HCT116 (cell line): ENCODE data around the gene BDH2. TPM values are rescaled to one million over a fixed set of nuclear protein-coding genes. Genes with fewer than 3 reads are reported as not detected.

Source experiments
- ATAC-seq: fragments of 200-7000 bp; cut with Tn5 transposase; 2 replicates; pipeline ENCODE4 v1.9.1; 2020; ENCODE audit warnings: mild to moderate bottlenecking, moderate library complexity
- Bru-seq: library from RNA; stranded (reverse); fragments of 400-500 nt; gene quantifications from one replicate; lab custom pipeline; 2021; lab: Mats Ljungman, UMichigan
- BruChase-seq, 2 experiments: library from RNA; stranded (reverse); fragments of 400-500 nt; gene quantifications; one replicate each; lab custom pipeline; 2021; lab: Mats Ljungman, UMichigan
- BruUV-seq: library from RNA; stranded (reverse); fragments of 400-500 nt; replicated peaks from 2 replicates; lab custom pipeline; 2021; lab: Mats Ljungman, UMichigan
- CTCF ChIA-PET: fragments of 300-600 bp; sonication (Branson Sonifier 250); formaldehyde crosslinking; loops from one replicate; lab custom pipeline; 2021; ENCODE audit warnings: antibody characterized with exemption; lab: Charles Lee
- POLR2A ChIA-PET: fragments of 300-600, 350-600 bp; sonication (Branson Sonifier 250); formaldehyde crosslinking; loops from one replicate; lab custom pipeline; 2021; ENCODE audit warnings: antibody characterized with exemption; lab: Charles Lee
- RAD21 ChIA-PET, 2 experiments: fragments of 300-600 bp; sonication (Branson Sonifier 250); formaldehyde crosslinking; loops; one replicate each; lab custom pipeline; 2023; ENCODE audit warnings: low total read pairs in 2 of 2; ENCODE audit not compliant: uncharacterized antibody in 2 of 2, unreplicated experiment in 2 of 2, low non-redundant PET in 1 of 2; lab: Charles Lee
- DNase-seq: peaks from one replicate; pipeline ENCODE4 v3.0.0-alpha.2; 2010; ENCODE audit warnings: low read depth, low spot score
- H2AFZ ChIP-seq: fragments of 200-600 bp; shearing (Covaris generic), sonication (generic); 2 replicates; pipeline ENCODE4 v1.6.1; 2017; ENCODE audit warnings: low read depth, mixed run types, mixed read lengths, antibody characterized with exemption, low read length; ENCODE audit not compliant: poor library complexity, severe bottlenecking
- H3K27ac ChIP-seq: 2 replicates; pipeline ENCODE4 v1.5.1; 2012; ENCODE audit warnings: low read depth, low read length
- H3K27me3 ChIP-seq: fragments of 200-600 bp; sonication (generic); 2 replicates; pipeline ENCODE4 v1.6.1; 2016; ENCODE audit warnings: mixed run types, low read length, mixed read lengths; ENCODE audit not compliant: insufficient read depth
- H3K36me3 ChIP-seq, 2 experiments: fragments of 200-500 bp in 1 of 2; fragments of 200-600 bp in 1 of 2; sonication (Bioruptor generic) in 1 of 2; sonication (generic) in 1 of 2; 2 replicates each; pipeline versions ENCODE4 v1.5.1 to v1.6.1; 2014 to 2016; ENCODE audit warnings: low read length in 2 of 2, inconsistent platforms in 1 of 2, mixed read lengths in 1 of 2, mixed run types in 1 of 2; ENCODE audit not compliant: insufficient read depth in 2 of 2, control insufficient read depth in 1 of 2
- H3K4me1 ChIP-seq, 2 experiments: fragments of 200-600 bp in 1 of 2; sonication (generic) in 1 of 2; 2 replicates each; pipeline versions ENCODE4 v1.5.1 to v1.6.1; 2012 to 2017; ENCODE audit warnings: low read length in 2 of 2, inconsistent platforms in 1 of 2, mild to moderate bottlenecking in 1 of 2, mixed read lengths in 1 of 2, mixed run types in 1 of 2, moderate library complexity in 1 of 2; ENCODE audit not compliant: insufficient read depth in 2 of 2, control insufficient read depth in 1 of 2
- H3K4me2 ChIP-seq: fragments of 200-600 bp; sonication (generic); 2 replicates; pipeline ENCODE4 v1.6.1; 2017; ENCODE audit warnings: mixed run types, low read length, mixed read lengths
- H3K4me3 ChIP-seq, 2 experiments: fragments of 200-600 bp in 1 of 2; sonication (generic) in 1 of 2; replicated peaks in 1 of 2; 2 replicates each; pipeline ENCODE4 v1.5.1; 2011 to 2016; ENCODE audit warnings: low read length in 2 of 2, control low read depth in 1 of 2, low read depth in 1 of 2, mild to moderate bottlenecking in 1 of 2, mixed read lengths in 1 of 2, mixed run types in 1 of 2
- H3K79me2 ChIP-seq: fragments of 200-600 bp; sonication (generic); 2 replicates; pipeline ENCODE4 v1.6.1; 2017; ENCODE audit warnings: mild to moderate bottlenecking, mixed run types, low read length, moderate library complexity, mixed read lengths; ENCODE audit not compliant: insufficient read depth
- H3K9ac ChIP-seq: fragments of 200-600 bp; sonication (generic); 2 replicates; pipeline ENCODE4 v1.6.1; 2016; ENCODE audit warnings: low read length, mixed read lengths
- H3K9me2 ChIP-seq: fragments of 200-600 bp; sonication (generic), shearing (Covaris generic); 2 replicates; pipeline ENCODE4 v1.6.1; 2017; ENCODE audit warnings: mixed run types, mild to moderate bottlenecking, moderate library complexity; ENCODE audit not compliant: insufficient read depth
- H3K9me3 ChIP-seq, 2 experiments: fragments of 200-500 bp in 1 of 2; fragments of 200-600 bp in 1 of 2; sonication (Bioruptor generic) in 1 of 2; sonication (generic) in 1 of 2; 2 replicates each; pipeline ENCODE4 v1.6.1; 2014 to 2017; ENCODE audit warnings: low read length in 2 of 2, mixed read lengths in 2 of 2, inconsistent platforms in 1 of 2, low read depth in 1 of 2, mild to moderate bottlenecking in 1 of 2, mixed run types in 1 of 2, moderate library complexity in 1 of 2; ENCODE audit not compliant: control insufficient read depth in 1 of 2, insufficient read depth in 1 of 2
- H4K20me1 ChIP-seq: fragments of 200-600 bp; sonication (generic), shearing (Covaris generic); 2 replicates; pipeline ENCODE4 v1.6.1; 2017; ENCODE audit warnings: mixed run types, mild to moderate bottlenecking, moderate library complexity; ENCODE audit not compliant: insufficient read depth
- CBX3 ChIP-seq: IDR thresholded peaks from 2 replicates; pipeline ENCODE4 v1.6.1; 2012; ENCODE audit warnings: low read depth
- EGR1 ChIP-seq: IDR thresholded peaks from 2 replicates; pipeline ENCODE4 v1.6.1; 2012; ENCODE audit warnings: low read depth
- EZH2phosphoT487 ChIP-seq: fragments of 200-600 bp; IDR thresholded peaks from 2 replicates; pipeline ENCODE4 v1.6.1; 2018; ENCODE audit warnings: antibody characterized with exemption, borderline replicate concordance
- FOSL1 ChIP-seq: IDR thresholded peaks from 2 replicates; pipeline ENCODE4 v1.6.1; 2012; ENCODE audit warnings: low read depth
- JUND ChIP-seq: IDR thresholded peaks from 2 replicates; pipeline ENCODE4 v1.6.1; 2012
- POLR2AphosphoS5 ChIP-seq: IDR thresholded peaks from 2 replicates; pipeline ENCODE4 v1.6.1; 2011; ENCODE audit warnings: mild to moderate bottlenecking, low read depth, low read length, moderate library complexity
- RAD21 ChIP-seq: IDR thresholded peaks from 2 replicates; pipeline ENCODE4 v1.6.1; 2012; ENCODE audit warnings: low read depth, mild to moderate bottlenecking
- REST ChIP-seq: IDR thresholded peaks from 2 replicates; pipeline ENCODE4 v1.6.1; 2012; ENCODE audit warnings: low read depth
- SP1 ChIP-seq: IDR thresholded peaks from 2 replicates; pipeline ENCODE4 v1.6.1; 2012; ENCODE audit warnings: low read depth
- TCF7L2 ChIP-seq: IDR thresholded peaks from 2 replicates; pipeline ENCODE4 v1.7.0; 2011; ENCODE audit warnings: borderline replicate concordance, inconsistent platforms; ENCODE audit not compliant: insufficient read depth, insufficient read length; ENCODE audit errors: extremely low read depth
- YY1 ChIP-seq: IDR thresholded peaks from 2 replicates; pipeline ENCODE4 v1.6.1; 2011; ENCODE audit warnings: low read length, low read depth, moderate library complexity, mild to moderate bottlenecking; ENCODE audit not compliant: insufficient replicate concordance; ENCODE audit errors: extremely low read depth
- ZBTB33 ChIP-seq: IDR thresholded peaks from 2 replicates; pipeline ENCODE4 v1.6.1; 2011; ENCODE audit warnings: mild to moderate bottlenecking, low read length, moderate library complexity; ENCODE audit not compliant: insufficient replicate concordance; ENCODE audit errors: extremely low read depth
- ZFX ChIP-seq: fragments of 450-650 bp; IDR thresholded peaks from 2 replicates; pipeline ENCODE4 v1.6.1; 2017
- ZNF274 ChIP-seq: fragments of 200-500 bp; sonication (Bioruptor generic); IDR thresholded peaks from 2 replicates; pipeline ENCODE4 v1.6.1; 2014; ENCODE audit warnings: mild to moderate bottlenecking, low read depth, low read length, inconsistent platforms
- intact Hi-C: fragments of 100-400 bp; cut with micrococcal nuclease; formaldehyde crosslinking; loops from 2 replicates; pipeline ENCODE4 v1.10.0; 2022
- long read RNA-seq: library from polyadenylated mRNA; unstranded; transcript quantifications from one replicate; pipeline ENCODE4 v2.0.0, GENCODE V29; 2021; ENCODE audit not compliant: unreplicated experiment
- polyA plus RNA-seq: library from polyadenylated mRNA; unstranded; fragments of >200 nt; gene quantifications from 2 replicates; pipeline ENCODE4 v1.2.1, GENCODE V29; 2012; ENCODE audit warnings: missing spikeins
- total RNA-seq: library from RNA; stranded (reverse); gene quantifications from one replicate; pipeline ENCODE4 v1.2.1, GENCODE V29; 2021; ENCODE audit not compliant: unreplicated experiment
- TF ChIP-seq, protein P1 (sequence below): IDR thresholded peaks from 2 replicates; pipeline ENCODE4 v1.6.1; 2012
- TF ChIP-seq, protein P2 (sequence below), 3 experiments: fragments of 200-600 bp in 1 of 3; sonication (generic) in 1 of 3; IDR thresholded peaks in 2 of 3; conservative IDR thresholded peaks in 1 of 3; 2 replicates each; pipeline ENCODE4 v1.5.1; 2012 to 2017; ENCODE audit warnings: low read depth in 2 of 3, low read length in 2 of 3, antibody characterized with exemption in 1 of 3, borderline replicate concordance in 1 of 3, control low read depth in 1 of 3, mild to moderate bottlenecking in 1 of 3, mixed read lengths in 1 of 3, mixed run types in 1 of 3, moderate library complexity in 1 of 3; ENCODE audit not compliant: insufficient read depth in 1 of 3

The BDH2 gene
- 5.0 TPM for total RNA-seq
- 4.1 and 4.6 TPM in 2 replicates for polyA plus RNA-seq
- Bru-seq, nascent RNA = percentile 47 among the genes with signal in this experiment
- BruChase-seq, experiment 1, labeled RNA remaining after a 6-hour chase = percentile 43 among the genes with signal in this experiment
- percentile 44 among the genes with signal in this experiment for BruChase-seq, experiment 2, labeled RNA remaining after a 2-hour chase
- long read RNA-seq, transcript BDH2-201 (10 exons, 1,126 nt) = major isoform, 5 of 9 reads
- long read RNA-seq, partial matches to known transcripts = 3 of 9 reads
- long read RNA-seq, other reads (novel, unspliced or antisense) = 0 of 9 reads

GRCh38 chr4:103099691-103100392 is at the start of gene BDH2:
Gene BDH2, minus strand, starts transcription at chr4:103099834. Its CDS starts 3,580 bp downstream, at chr4:103096254.
- H3K9me3 ChIP-seq = no peaks in the 10 kb centered on the region
- RAD21 ChIA-PET = interaction anchor here in 1 of 2 experiments (0.6 to 0.9 kb wide), 2 partner anchors 272 to 479 kb away, joined by 3 read pairs; partner anchors contain the start of gene UBE2D3
- no peak within 1 kb of the TSS for H3K27ac ChIP-seq
- peak within 1 kb of the TSS; percentile 59 for H3K4me2 ChIP-seq
- intact Hi-C loops = loop anchor here (5.0 to 10.0 kb wide), 3 partner anchors 275 to 835 kb away; partner anchors contain the start of genes SLC39A8 and UBE2D3
- no TSS peak for BruUV-seq
- ATAC-seq (peak; percentile 94), DNase-seq (peak; percentile 79)
- CTCF ChIA-PET = interaction anchor here (0.7 to 3.2 kb wide), 11 partner anchors 9 to 686 kb away, joined by 3 to 23 read pairs (median 3); no protein-coding TSS in a partner anchor
- peaks cover 0 to 10% of the 10 kb centered on the region in 2 experiments; a peak in 2 of 4 replicates for H3K4me1 ChIP-seq
- peak within 1 kb of the TSS; percentile 90 for H2AFZ ChIP-seq
- no peaks in the 10 kb centered on the region for H3K79me2 ChIP-seq
- H3K4me3 ChIP-seq = peak within 1 kb of the TSS; percentile 11 to 42; a peak in 3 of 4 replicates
- no peaks in the 10 kb centered on the region for H3K9me2 ChIP-seq
- no peaks in the 10 kb centered on the region for H3K36me3 ChIP-seq
- POLR2A ChIA-PET = no interaction called here
- no peaks in the 10 kb centered on the region for H4K20me1 ChIP-seq
- no peaks in the 10 kb centered on the region for H3K27me3 ChIP-seq
- no peak within 1 kb of the TSS for H3K9ac ChIP-seq
- no peak for TF ChIP-seq ZNF274
- no peak for TF ChIP-seq ZFX
- TF ChIP-seq REST = no peak
- peak; percentile 25; the same call in 1 of the 2 replicates for TF ChIP-seq POLR2AphosphoS5
- no peak for TF ChIP-seq TCF7L2
- TF ChIP-seq, protein P1, sequence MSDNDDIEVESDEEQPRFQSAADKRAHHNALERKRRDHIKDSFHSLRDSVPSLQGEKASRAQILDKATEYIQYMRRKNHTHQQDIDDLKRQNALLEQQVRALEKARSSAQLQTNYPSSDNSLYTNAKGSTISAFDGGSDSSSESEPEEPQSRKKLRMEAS = no peak
- no peak for TF ChIP-seq FOSL1
- peak; percentile 71 for TF ChIP-seq YY1
- no peak for TF ChIP-seq EGR1
- TF ChIP-seq ZBTB33 = no peak
- TF ChIP-seq SP1 = peak; percentile 38; the same call in 1 of the 2 replicates
- TF ChIP-seq JUND = no peak; the same call in 1 of the 2 replicates
- TF ChIP-seq RAD21 = peak; percentile 89
- TF ChIP-seq, protein P2, sequence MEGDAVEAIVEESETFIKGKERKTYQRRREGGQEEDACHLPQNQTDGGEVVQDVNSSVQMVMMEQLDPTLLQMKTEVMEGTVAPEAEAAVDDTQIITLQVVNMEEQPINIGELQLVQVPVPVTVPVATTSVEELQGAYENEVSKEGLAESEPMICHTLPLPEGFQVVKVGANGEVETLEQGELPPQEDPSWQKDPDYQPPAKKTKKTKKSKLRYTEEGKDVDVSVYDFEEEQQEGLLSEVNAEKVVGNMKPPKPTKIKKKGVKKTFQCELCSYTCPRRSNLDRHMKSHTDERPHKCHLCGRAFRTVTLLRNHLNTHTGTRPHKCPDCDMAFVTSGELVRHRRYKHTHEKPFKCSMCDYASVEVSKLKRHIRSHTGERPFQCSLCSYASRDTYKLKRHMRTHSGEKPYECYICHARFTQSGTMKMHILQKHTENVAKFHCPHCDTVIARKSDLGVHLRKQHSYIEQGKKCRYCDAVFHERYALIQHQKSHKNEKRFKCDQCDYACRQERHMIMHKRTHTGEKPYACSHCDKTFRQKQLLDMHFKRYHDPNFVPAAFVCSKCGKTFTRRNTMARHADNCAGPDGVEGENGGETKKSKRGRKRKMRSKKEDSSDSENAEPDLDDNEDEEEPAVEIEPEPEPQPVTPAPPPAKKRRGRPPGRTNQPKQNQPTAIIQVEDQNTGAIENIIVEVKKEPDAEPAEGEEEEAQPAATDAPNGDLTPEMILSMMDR (IDR thresholded peaks at IDR 0.05 in 2 of 3, conservative IDR thresholded peaks at IDR 0.05 in 1 of 3; ENCODE audit: borderline replicate concordance in 1 of 3, insufficient read depth in 1 of 3, low read depth in 2 of 3, low read length in 2 of 3) = peak; percentile 50 to 74 (median 72)
- peak; percentile 64; the same call in 1 of the 2 replicates for TF ChIP-seq CBX3
- no peak for TF ChIP-seq EZH2phosphoT487
